Adrenal gland (tissue), 12 donors: ENCODE results near the gene SUPT4H1. TPM values are rescaled to one million over a fixed set of nuclear protein-coding genes. Genes with fewer than 3 reads are reported as not detected.

Source experiments
- DNase-seq, 7 donors: peaks; one replicate each; pipeline ENCODE4 v3.0.0-alpha.2; 2019 to 2020
- H3K27ac ChIP-seq, 5 donors: fragments of 200-600 bp; sonication (generic) in 4 of 5; 1 replicate in 3 of 5; 2 replicates in 2 of 5; pipeline versions ENCODE4 v1.5.1 to v1.8.0; 2016 to 2020; ENCODE audit warnings: mild to moderate bottlenecking in 1 of 5
- H3K27me3 ChIP-seq: fragments of 200-600 bp; 2 replicates; pipeline ENCODE4 v1.8.0; 2021
- H3K36me3 ChIP-seq, 2 donors: fragments of 200-600 bp; replicated peaks in 1 of 2; 1 replicate in 1 of 2; 2 replicates in 1 of 2; pipeline versions ENCODE4 v1.5.1 to v1.8.0; 2018 to 2022
- H3K4me1 ChIP-seq, 2 donors: fragments of 200-600 bp; replicated peaks in 1 of 2; 1 replicate in 1 of 2; 2 replicates in 1 of 2; pipeline versions ENCODE4 v1.5.1 to v1.8.0; 2018 to 2021
- H3K4me3 ChIP-seq, 4 donors: fragments of 200-600 bp; sonication (generic) in 3 of 4; one replicate each; pipeline ENCODE4 v1.5.1; 2016 to 2018
- H3K9me3 ChIP-seq, 3 donors: fragments of 200-600 bp; sonication (generic) in 1 of 3; replicated peaks in 1 of 3; 1 replicate in 2 of 3; 2 replicates in 1 of 3; pipeline versions ENCODE4 v1.5.1 to v1.8.0; 2016 to 2021
- CTCF ChIP-seq, 6 experiments: fragments of 450-650 bp in 4 of 6; fragments of 200-600 bp in 2 of 6; sonication (generic) in 1 of 6; IDR thresholded peaks; 1 replicate in 5 of 6; 2 replicates in 1 of 6; pipeline versions ENCODE4 v1.5.1 to v1.8.0; 2016 to 2021; ENCODE audit warnings: antibody characterized with exemption in 6 of 6, mild to moderate bottlenecking in 2 of 6, moderate library complexity in 1 of 6
- POLR2A ChIP-seq, 2 donors: fragments of 450-650 bp; IDR thresholded peaks; one replicate each; pipeline ENCODE4 v1.6.1; 2017; ENCODE audit warnings: antibody characterized with exemption in 2 of 2, mild to moderate bottlenecking in 2 of 2, moderate library complexity in 1 of 2
- WGBS, 4 donors: extraction: QIAGEN DNeasy Blood & Tissue Kit in 2 of 4; methylation state at CpG; one replicate each; pipeline versions ENCODE4 v1.1.5 to v1.1.7; 2013 to 2017; 5-methylcytosine and 5-hydroxymethylcytosine counted together
- intact Hi-C, 2 donors: fragments of 100-400 bp; cut with DNase I; formaldehyde crosslinking; loops; one replicate each; pipeline versions ENCODE4 v1.14.1 to v1.15.0; 2022 to 2023
- polyA plus RNA-seq, 3 donors: library from polyadenylated mRNA; stranded (reverse); fragments of 200-250 nt in 2 of 3; fragments of 350-450 nt in 1 of 3; fragmentation: Illumina TruSeq in 1 of 3; extraction: RNeasy Lipid Tissue Mini Kit (QIAGEN cat#74804) in 1 of 3; gene quantifications; one replicate each; pipeline ENCODE4 v1.2.3, GENCODE V29; 2013 to 2014
- total RNA-seq, 9 donors: library from RNA; depleted of rRNA in 4 of 9; stranded (reverse); fragments of >200 nt in 4 of 9; fragments of 120-200 nt in 1 of 9; fragmentation: NEBNext Ultra II Directional in 1 of 9; extraction: Animal tissue kit (Norgen Biotek cat#: 25700) in 1 of 9; gene quantifications; one replicate each; pipeline versions ENCODE4 v1.1.0 to v1.2.4, GENCODE V29; 2013 to 2023
- donor health status: healthy with polysubstance abuse.
- donor health status: Bipolar disorder and iron deficiency.
- donor health status: DM: yes; HTN: yes; CAD: no.
- donor health status: DM: no; HTN: no; CAD: no.
- donor health status: DM: no; HTN: no; CAD: no.
- donor health status: DM: yes; HTN: yes; CAD: no.

The SUPT4H1 gene
- total and polyA plus RNA-seq, 12 donors = 58.6 to 178 (median 90.3) TPM

- no peaks in the 10 kb centered on the region for H3K9me3 ChIP-seq
- no peaks in the 10 kb centered on the region for H3K4me1 ChIP-seq
- H3K36me3 ChIP-seq = no peaks in the 10 kb centered on the region
- intact Hi-C loops = no loop called here
- WGBS, 4 donors = 92 to 100% (median 93%) methylated on average over 3 to 9 of the region's 9 CpGs
- no peaks in the 10 kb centered on the region for H3K27me3 ChIP-seq
- H3K4me3 ChIP-seq = no peak overlapping the region
- TF ChIP-seq CTCF (IDR thresholded peaks at IDR 0.05) (no peak), POLR2A (IDR thresholded peaks at IDR 0.05) (no peak)
- no peak overlapping the region for H3K27ac ChIP-seq
- DNase-seq = peak in 1 of 7 donors; percentile 8
Measured at GRCh38 chr17:58311429-58311894, 40.5 kb downstream of the SUPT4H1 start.

- DNase-seq = peak in 2 of 7 donors; percentile 13 to 19
- WGBS, 4 donors = 91 to 93% (median 91%) methylated on average over 21 to 23 of the region's 23 CpGs
- no peak for TF ChIP-seq CTCF (IDR thresholded peaks at IDR 0.05)
- TF ChIP-seq POLR2A (IDR thresholded peaks at IDR 0.05) = no peak
- Histone ChIP-seq H3K27ac (no peak overlapping the region), H3K36me3 (no peaks in the 10 kb centered on the region), H3K4me3 (no peak overlapping the region), H3K4me1 (no peaks in the 10 kb centered on the region), H3K27me3 (no peaks in the 10 kb centered on the region), H3K9me3 (no peaks in the 10 kb centered on the region)
- intact Hi-C loops = no loop called here
Measured at GRCh38 chr17:58310511-58311428, 41.2 kb downstream of the SUPT4H1 start.

GRCh38 chr17:58309918-58310259 lies 42.1 kb downstream of the SUPT4H1 start:
- TF ChIP-seq CTCF (IDR thresholded peaks at IDR 0.05) (no peak), POLR2A (IDR thresholded peaks at IDR 0.05) (no peak)
- Histone ChIP-seq H3K9me3 (no peaks in the 10 kb centered on the region), H3K4me1 (no peaks in the 10 kb centered on the region), H3K27ac (no peak overlapping the region), H3K4me3 (no peak overlapping the region), H3K36me3 (no peaks in the 10 kb centered on the region), H3K27me3 (no peaks in the 10 kb centered on the region)
- 60 to 79% (median 64%) methylated on average over 4 to 5 of the region's 5 CpGs for WGBS, 4 donors
- intact Hi-C loops = loop anchor here in 1 of 2 donors (5.0 kb wide), 1 partner anchor 42 kb away; the partner anchor contains the start of gene SUPT4H1
- peak in 1 of 7 donors; percentile 5 for DNase-seq

- H3K36me3 ChIP-seq = no peaks in the 10 kb centered on the region
- H3K4me1 ChIP-seq = no peaks in the 10 kb centered on the region
- no peaks in the 10 kb centered on the region for H3K9me3 ChIP-seq
- H3K27ac ChIP-seq = no peak overlapping the region
- no peaks in the 10 kb centered on the region for H3K27me3 ChIP-seq
- WGBS, 4 donors = 82 to 86% (median 85%) methylated on average over 17 to 21 of the region's 21 CpGs
- intact Hi-C loops = loop anchor here in 1 of 2 donors (5.0 kb wide), 1 partner anchor 43 kb away; the partner anchor contains the start of gene SUPT4H1
- TF ChIP-seq CTCF (IDR thresholded peaks at IDR 0.05) = no peak
- TF ChIP-seq POLR2A (IDR thresholded peaks at IDR 0.05) = no peak
- no peak overlapping the region for H3K4me3 ChIP-seq
- DNase-seq = peak in 2 of 7 donors; percentile 9 to 13
Measured at GRCh38 chr17:58308985-58309917, 42.8 kb downstream of the SUPT4H1 start.
